ENCODE results near the gene RPP25L.

RPP25L gene

DNA sequence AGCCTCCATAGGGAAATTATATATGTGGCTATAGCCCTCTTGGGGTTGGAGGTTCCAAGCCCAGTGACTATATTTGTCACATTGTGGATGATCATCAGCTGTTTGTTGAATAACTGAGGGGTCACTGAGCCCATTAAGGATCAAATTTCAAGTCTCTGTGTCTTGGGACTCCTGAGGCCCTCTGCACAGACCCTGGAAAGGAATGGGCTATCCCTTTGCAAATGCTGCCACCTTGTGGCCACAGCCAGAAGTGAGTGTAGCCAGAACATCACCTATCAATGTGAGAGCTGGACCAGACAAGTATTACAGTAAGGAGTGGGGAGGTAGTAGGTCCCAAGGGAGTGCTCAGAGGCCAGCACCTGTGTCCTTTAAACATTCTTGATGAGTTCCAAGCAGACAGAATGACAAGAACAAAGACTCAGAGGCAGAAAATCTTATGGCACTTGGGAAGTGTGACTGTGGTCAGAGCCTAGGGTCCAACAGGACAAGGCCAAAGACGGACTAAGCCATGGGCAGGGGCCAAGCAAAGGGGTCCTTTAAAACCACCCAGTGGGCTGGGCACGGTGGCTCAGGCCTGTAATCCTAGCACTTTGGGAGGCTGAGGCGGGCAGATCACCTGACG is 8.2 kb downstream of the RPP25L start:
- H3K4me2 ChIP-seq (ENCODE audit: low read length), result no peak overlapping the region
- H3K4me3 ChIP-seq (ENCODE audit: low read length), result no peak overlapping the region
- H3K4me1 ChIP-seq (ENCODE audit: control insufficient read depth, low read length), result no peaks in the 10 kb centered on the region
- no peaks in the 10 kb centered on the region for H3K9me2 ChIP-seq (replicated peaks; ENCODE audit: control insufficient read depth, low read length)
- no peaks in the 10 kb centered on the region for H3K9me3 ChIP-seq (ENCODE audit: control insufficient read depth, insufficient read depth, low read length)
- H3K79me2 ChIP-seq (ENCODE audit: control insufficient read depth, low read length), result no peaks in the 10 kb centered on the region
- H3F3A ChIP-seq (ENCODE audit: control insufficient read depth, insufficient read depth), result no peaks in the 10 kb centered on the region
- no peaks in the 10 kb centered on the region for H3K36me3 ChIP-seq (ENCODE audit: control insufficient read depth, low read length)
- no peak overlapping the region for H3K27ac ChIP-seq (ENCODE audit: low read depth, low read length)
- no peaks in the 10 kb centered on the region for H3K27me3 ChIP-seq (ENCODE audit: control insufficient read depth, low read length)
- no peaks in the 10 kb centered on the region for H4K20me1 ChIP-seq (ENCODE audit: control insufficient read depth, insufficient read depth, low read depth, low read length)
- TF ChIP-seq, protein P1, sequence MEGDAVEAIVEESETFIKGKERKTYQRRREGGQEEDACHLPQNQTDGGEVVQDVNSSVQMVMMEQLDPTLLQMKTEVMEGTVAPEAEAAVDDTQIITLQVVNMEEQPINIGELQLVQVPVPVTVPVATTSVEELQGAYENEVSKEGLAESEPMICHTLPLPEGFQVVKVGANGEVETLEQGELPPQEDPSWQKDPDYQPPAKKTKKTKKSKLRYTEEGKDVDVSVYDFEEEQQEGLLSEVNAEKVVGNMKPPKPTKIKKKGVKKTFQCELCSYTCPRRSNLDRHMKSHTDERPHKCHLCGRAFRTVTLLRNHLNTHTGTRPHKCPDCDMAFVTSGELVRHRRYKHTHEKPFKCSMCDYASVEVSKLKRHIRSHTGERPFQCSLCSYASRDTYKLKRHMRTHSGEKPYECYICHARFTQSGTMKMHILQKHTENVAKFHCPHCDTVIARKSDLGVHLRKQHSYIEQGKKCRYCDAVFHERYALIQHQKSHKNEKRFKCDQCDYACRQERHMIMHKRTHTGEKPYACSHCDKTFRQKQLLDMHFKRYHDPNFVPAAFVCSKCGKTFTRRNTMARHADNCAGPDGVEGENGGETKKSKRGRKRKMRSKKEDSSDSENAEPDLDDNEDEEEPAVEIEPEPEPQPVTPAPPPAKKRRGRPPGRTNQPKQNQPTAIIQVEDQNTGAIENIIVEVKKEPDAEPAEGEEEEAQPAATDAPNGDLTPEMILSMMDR (IDR thresholded peaks at IDR 0.05; ENCODE audit: low read depth, low read length, poor library complexity, severe bottlenecking), result peak; percentile 96
- no peak for TF ChIP-seq EZH2phosphoT487 (IDR thresholded peaks at IDR 0.05; ENCODE audit: borderline replicate concordance, low read length)

GRCh38 chr9:34601937-34602573 is 9.8 kb downstream of the RPP25L start:
- Histone ChIP-seq H3K27ac (ENCODE audit: low read depth, low read length) (no peak overlapping the region), H3K4me1 (ENCODE audit: control insufficient read depth, low read length) (no peaks in the 10 kb centered on the region), H4K20me1 (ENCODE audit: control insufficient read depth, insufficient read depth, low read depth, low read length) (no peaks in the 10 kb centered on the region), H3K9me2 (replicated peaks; ENCODE audit: control insufficient read depth, low read length) (no peaks in the 10 kb centered on the region), H3K9me3 (ENCODE audit: control insufficient read depth, insufficient read depth, low read length) (no peaks in the 10 kb centered on the region), H3F3A (ENCODE audit: control insufficient read depth, insufficient read depth) (no peaks in the 10 kb centered on the region), H3K27me3 (ENCODE audit: control insufficient read depth, low read length) (no peaks in the 10 kb centered on the region), H3K4me2 (ENCODE audit: low read length) (no peak overlapping the region), H3K79me2 (ENCODE audit: control insufficient read depth, low read length) (no peaks in the 10 kb centered on the region), H3K36me3 (ENCODE audit: control insufficient read depth, low read length) (no peaks in the 10 kb centered on the region), H3K4me3 (ENCODE audit: low read length) (no peak overlapping the region)
- no peak for TF ChIP-seq EZH2phosphoT487 (IDR thresholded peaks at IDR 0.05; ENCODE audit: borderline replicate concordance, low read length)
- TF ChIP-seq, protein P1 (IDR thresholded peaks at IDR 0.05; ENCODE audit: low read depth, low read length, poor library complexity, severe bottlenecking), result no peak

DNA sequence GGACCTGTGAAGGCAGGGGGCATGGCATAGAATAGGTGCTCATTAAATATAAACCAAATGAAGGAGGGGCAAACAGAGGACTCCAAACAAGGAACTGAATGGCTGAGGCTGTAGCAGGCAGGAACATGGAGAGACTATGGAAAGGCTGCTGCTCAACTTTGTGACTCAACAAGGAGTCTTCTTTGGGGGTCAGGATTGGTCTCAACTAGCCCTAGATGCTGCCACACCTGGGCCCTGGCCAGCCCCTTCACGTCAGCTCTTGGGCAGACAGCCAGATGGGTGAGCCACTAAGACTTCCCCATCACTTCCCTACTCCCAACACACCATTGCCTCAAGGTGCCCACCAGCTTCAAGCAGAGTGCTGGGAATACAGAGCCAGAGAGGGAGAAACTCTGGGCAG is 11.0 kb downstream of the RPP25L start:
- H3K4me2 ChIP-seq (ENCODE audit: low read length), result no peak overlapping the region
- no peak overlapping the region for H3K27ac ChIP-seq (ENCODE audit: low read depth, low read length)
- H4K20me1 ChIP-seq (ENCODE audit: control insufficient read depth, insufficient read depth, low read depth, low read length), result no peaks in the 10 kb centered on the region
- H3F3A ChIP-seq (ENCODE audit: control insufficient read depth, insufficient read depth), result no peaks in the 10 kb centered on the region
- H3K27me3 ChIP-seq (ENCODE audit: control insufficient read depth, low read length), result no peaks in the 10 kb centered on the region; the same call in 1 of the 2 replicates
- no peaks in the 10 kb centered on the region for H3K79me2 ChIP-seq (ENCODE audit: control insufficient read depth, low read length)
- H3K9me3 ChIP-seq (ENCODE audit: control insufficient read depth, insufficient read depth, low read length), result no peaks in the 10 kb centered on the region
- no peak for TF ChIP-seq EZH2phosphoT487 (IDR thresholded peaks at IDR 0.05; ENCODE audit: borderline replicate concordance, low read length)
- TF ChIP-seq, protein P1 (IDR thresholded peaks at IDR 0.05; ENCODE audit: low read depth, low read length, poor library complexity, severe bottlenecking), result no peak
- no peak overlapping the region for H3K4me3 ChIP-seq (ENCODE audit: low read length)
- H3K36me3 ChIP-seq (ENCODE audit: control insufficient read depth, low read length), result no peaks in the 10 kb centered on the region
- H3K9me2 ChIP-seq (replicated peaks; ENCODE audit: control insufficient read depth, low read length), result no peaks in the 10 kb centered on the region
- H3K4me1 ChIP-seq (ENCODE audit: control insufficient read depth, low read length), result no peaks in the 10 kb centered on the region
